ENCODE data around the gene MBD1.
"Not testable (repeated sequence)": the region's sequence is repeated elsewhere in the genome, so short reads cannot be mapped to it uniquely, and the experiment has no call there.

MBD1 gene

GRCh38 chr18:50293039-50293438, 11.7 kb upstream of the MBD1 start:
- DNase-seq (ENCODE audit: low read depth): no peak

- DNase-seq (ENCODE audit: low read depth): no peak
Observed at GRCh38 chr18:50289108-50289443, 7.8 kb upstream of the MBD1 start.

DNA sequence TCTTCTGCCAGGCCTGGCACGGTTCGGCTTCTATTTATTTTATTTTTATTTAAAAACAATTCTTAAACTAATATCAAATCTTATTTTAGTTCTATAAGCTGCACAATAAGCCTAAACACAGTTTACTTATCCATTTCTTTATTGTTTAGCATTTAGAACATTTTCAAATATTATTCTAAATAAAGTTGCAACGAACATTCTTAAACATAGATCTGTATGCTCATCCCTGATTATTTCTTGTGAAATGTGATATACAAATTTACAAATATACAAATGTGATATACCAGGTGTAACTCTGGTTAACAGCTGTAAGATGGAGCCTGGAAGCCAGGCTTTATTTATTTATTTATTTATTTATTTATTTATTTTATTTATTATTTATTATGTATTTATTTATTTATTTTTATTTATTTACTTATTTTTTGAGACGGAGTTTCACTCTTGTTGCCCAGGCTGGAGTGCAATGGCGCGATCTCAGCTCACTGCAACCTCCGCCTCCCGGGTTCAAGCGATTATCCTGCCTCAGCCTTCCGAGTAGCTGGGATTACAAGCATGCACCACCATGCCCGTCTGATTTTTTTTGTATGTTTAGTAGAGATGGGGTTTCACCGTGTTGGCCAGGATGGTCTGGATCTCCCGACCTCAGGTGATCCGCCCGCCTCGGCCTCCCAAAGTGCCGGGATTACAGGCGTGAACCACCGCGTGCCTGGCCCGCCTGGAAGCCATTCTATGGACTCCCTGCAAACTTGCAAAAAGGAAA, 7.2 kb upstream of the MBD1 start:
- not testable (repeated sequence) for DNase-seq (ENCODE audit: low read depth)

DNA sequence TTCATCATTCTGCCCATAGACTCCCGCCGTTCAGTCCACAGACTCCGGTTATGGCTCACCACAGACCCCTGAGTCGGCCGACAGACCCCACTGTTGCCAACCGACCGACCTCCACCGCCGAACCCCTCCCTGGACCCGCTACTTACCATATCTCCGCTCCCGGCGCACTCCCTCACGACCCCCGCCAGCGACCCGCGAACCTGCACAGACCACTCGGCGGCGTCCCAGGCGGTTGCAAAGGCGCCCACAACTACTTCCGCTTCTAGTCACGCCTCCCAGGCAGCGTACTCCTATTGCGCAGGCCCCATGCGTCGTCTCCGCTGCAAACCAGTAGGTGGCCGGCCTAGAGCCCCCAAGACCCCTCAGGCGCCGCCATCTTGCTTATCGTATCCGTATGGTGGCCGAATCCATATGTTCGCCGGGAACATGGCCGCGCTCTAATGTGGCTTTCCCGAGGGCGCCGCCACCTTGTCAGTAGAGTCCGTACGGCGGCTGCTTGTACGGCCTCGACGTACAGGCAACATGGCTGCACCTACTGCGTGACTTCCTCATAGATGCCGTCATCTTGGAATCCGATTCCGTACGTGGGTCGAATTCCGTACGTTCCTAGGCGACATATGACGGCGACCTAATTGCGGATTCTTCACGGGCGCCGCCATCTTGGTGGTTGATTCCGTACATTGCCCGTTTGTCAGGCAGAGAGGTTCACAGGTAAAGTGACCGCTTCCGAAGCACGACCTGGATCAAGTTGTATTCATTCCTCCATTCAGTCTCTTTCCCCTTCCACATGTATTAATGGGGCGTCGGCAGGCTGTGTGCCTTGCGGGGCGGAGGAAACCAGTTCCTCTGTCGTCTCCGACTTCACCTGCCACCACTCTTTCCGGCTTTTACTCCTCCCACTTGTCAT, 6.4 kb upstream of the MBD1 start, which contains the start of gene CXXC1:
CXXC1 (minus strand) TSS at position 252 of the 907 bp plus-strand sequence; CDS start at position 149, 103 bp downstream.
- peak; percentile 92 for DNase-seq (ENCODE audit: low read depth)

GRCh38 chr18:50287028-50287440, 5.7 kb upstream of the MBD1 start:
- no peak for DNase-seq (ENCODE audit: low read depth)

DNA sequence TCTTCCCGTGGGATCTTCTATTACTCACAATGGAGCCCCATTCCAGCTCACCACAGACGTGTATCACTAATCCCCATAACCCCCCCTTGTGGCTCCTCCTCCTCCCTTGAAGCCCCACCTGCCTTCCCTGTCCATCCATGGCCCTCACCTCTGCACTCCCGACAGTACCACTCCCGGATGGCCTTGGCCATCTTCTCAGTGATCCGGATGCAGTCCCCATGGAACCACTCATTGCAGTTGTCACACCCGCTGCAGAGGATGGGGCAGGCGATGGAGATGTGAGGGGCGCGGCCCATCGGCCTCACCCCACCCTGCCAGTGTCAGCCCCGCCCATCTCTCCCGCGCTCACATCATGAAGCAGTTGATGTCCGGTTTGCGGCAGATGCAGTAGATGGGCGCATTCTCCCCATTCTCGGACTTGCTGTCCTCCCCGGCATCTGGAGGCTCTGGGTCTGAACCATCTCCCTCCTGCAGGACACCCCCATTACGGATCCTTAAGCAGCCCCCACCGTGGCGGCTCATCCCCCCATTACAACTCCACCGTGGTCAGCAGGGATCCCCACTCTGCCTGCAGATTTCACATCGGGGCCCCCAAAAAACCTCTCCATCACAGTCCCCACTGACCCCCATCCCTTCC, 5.2 kb upstream of the MBD1 start:
- DNase-seq (ENCODE audit: low read depth): no peak

DNA sequence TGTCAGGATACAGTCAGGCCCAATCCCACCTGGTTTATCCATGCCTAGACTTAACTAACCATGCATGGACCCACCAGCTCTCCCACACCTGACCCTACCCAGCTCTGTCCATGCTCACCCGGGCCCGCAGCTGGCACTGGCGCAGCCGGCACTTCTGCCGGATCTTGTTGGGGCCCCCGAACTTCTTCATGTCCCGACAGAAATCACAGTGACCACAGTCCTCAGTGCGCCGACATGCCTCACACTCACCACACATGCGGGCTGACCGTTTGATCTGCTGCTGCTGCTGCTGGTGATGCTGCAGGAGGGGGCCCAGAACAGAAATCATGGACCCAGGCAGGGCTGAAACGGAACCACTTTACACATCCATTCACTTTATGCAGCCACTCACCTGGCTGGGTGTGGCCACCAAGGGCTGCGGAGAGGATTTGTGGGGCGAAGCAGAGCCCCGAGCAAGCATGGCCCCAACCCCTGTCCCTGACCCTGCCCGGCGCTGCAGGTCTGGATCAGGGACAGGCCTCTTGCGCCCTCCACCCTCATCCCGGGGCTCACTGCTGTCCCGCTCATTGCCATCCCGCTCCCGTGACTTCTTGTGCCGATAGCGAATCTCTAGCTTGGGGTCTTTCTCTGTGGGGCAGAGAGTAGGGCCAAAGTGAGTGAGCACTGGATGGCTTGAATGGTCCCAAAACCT, 4.5 kb upstream of the MBD1 start:
- no peak for DNase-seq (ENCODE audit: low read depth)

- DNase-seq (ENCODE audit: low read depth): no peak
Observed at GRCh38 chr18:50285071-50285470, 3.7 kb upstream of the MBD1 start.

- DNase-seq (ENCODE audit: low read depth): no peak
Observed at GRCh38 chr18:50284255-50284885, 3.0 kb upstream of the MBD1 start.

GRCh38 chr18:50283469-50284209, 2.3 kb upstream of the MBD1 start:
- no peak for DNase-seq (ENCODE audit: low read depth)

- DNase-seq (ENCODE audit: low read depth): no peak
Observed at GRCh38 chr18:50282521-50283335, 1.4 kb upstream of the MBD1 start.

DNA sequence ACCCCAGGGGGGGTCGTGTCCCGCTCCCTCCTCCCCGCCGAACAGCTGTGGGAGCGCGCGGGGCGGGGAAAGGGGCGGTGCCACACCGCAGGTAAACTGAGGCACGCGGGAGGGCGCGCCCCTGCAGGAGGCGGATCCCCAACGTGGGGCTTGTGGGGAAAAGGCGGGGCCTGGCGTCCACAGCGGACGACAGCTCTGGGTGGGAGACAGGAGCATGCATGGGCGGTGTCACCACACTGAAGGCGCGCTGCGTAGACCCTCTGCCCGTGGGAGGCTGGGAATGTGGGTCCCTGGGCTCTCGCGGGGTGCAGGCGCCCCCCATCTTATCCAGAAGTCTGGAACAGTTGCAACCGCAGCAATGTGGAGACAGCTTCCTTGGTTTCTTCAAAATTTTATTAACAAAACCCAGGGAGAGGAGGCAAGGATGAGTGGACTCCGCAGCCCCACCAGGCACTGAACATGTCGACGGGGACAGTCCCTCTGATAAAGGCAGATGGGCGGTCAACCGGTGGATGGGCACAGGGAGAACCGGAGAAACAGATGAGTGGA, 723 bp upstream of the MBD1 start:
- DNase-seq (ENCODE audit: low read depth): no peak

GRCh38 chr18:50280707-50281294, 522 bp downstream of the MBD1 start:
- no peak for DNase-seq (ENCODE audit: low read depth)

- no peak for DNase-seq (ENCODE audit: low read depth)
Observed at GRCh38 chr18:50279752-50280151, 1.6 kb downstream of the MBD1 start.

GRCh38 chr18:50277942-50278341, 3.4 kb downstream of the MBD1 start:
- no peak for DNase-seq (ENCODE audit: low read depth)

- no peak for DNase-seq (ENCODE audit: low read depth)
Observed at GRCh38 chr18:50276452-50276851, 4.9 kb downstream of the MBD1 start.

GRCh38 chr18:50275503-50276036, 5.8 kb downstream of the MBD1 start:
- no peak for DNase-seq (ENCODE audit: low read depth)

GRCh38 chr18:50274941-50275340, 6.4 kb downstream of the MBD1 start:
- no peak for DNase-seq (ENCODE audit: low read depth)

- no peak for DNase-seq (ENCODE audit: low read depth)
Observed at GRCh38 chr18:50274044-50274442, 7.3 kb downstream of the MBD1 start.
